ENCODE data around the gene C16orf54. TPM values are rescaled to one million over a fixed set of nuclear protein-coding genes. Genes with fewer than 3 reads are reported as not detected.
"Not testable (repeated sequence)": the region's sequence is repeated elsewhere in the genome, so short reads cannot be mapped to it uniquely, and the experiment has no call there.

C16orf54 gene
- total RNA-seq, 1 experiment from 2014 or later, result 0.18 TPM

- peaks cover 3% of the 10 kb centered on the region; the same call in 1 of the 2 replicates for H3K4me1 ChIP-seq (ENCODE audit: control insufficient read depth, insufficient read depth, low read length)
- H3K27me3 ChIP-seq (ENCODE audit: control insufficient read depth, insufficient read depth, low read length), result no peaks in the 10 kb centered on the region
- no peaks in the 10 kb centered on the region for H3K36me3 ChIP-seq (ENCODE audit: control insufficient read depth, insufficient read depth, low read length)
- no peak overlapping the region for H3K4me3 ChIP-seq (ENCODE audit: low read depth in 2 of 2, low read length in 2 of 2)
- no peaks in the 10 kb centered on the region for H3K9me3 ChIP-seq (ENCODE audit: control insufficient read depth, insufficient read depth, low read depth, low read length)
- in situ Hi-C loops (cut with HindIII; ENCODE audit: low pct_unique_long_range_greater_than_20kb, low sequenced_read_pairs) (no loop called here), intact Hi-C loops (cut with micrococcal nuclease; ENCODE audit: unreplicated experiment) (no loop called here)
- no peak overlapping the region for H3K27ac ChIP-seq (ENCODE audit: low read length)
- BruUV-seq (replicated peaks), result no TSS peak
- TF ChIP-seq SIN3A (IDR thresholded peaks at IDR 0.05; ENCODE audit: borderline replicate concordance, insufficient read depth, low read depth, low read length) (no peak), TCF7L2 (IDR thresholded peaks at IDR 0.05; ENCODE audit: low read depth, low read length) (no peak), POLR2AphosphoS5 (IDR thresholded peaks at IDR 0.05; ENCODE audit: low read depth, low read length) (no peak)
- TF ChIP-seq, protein P1, sequence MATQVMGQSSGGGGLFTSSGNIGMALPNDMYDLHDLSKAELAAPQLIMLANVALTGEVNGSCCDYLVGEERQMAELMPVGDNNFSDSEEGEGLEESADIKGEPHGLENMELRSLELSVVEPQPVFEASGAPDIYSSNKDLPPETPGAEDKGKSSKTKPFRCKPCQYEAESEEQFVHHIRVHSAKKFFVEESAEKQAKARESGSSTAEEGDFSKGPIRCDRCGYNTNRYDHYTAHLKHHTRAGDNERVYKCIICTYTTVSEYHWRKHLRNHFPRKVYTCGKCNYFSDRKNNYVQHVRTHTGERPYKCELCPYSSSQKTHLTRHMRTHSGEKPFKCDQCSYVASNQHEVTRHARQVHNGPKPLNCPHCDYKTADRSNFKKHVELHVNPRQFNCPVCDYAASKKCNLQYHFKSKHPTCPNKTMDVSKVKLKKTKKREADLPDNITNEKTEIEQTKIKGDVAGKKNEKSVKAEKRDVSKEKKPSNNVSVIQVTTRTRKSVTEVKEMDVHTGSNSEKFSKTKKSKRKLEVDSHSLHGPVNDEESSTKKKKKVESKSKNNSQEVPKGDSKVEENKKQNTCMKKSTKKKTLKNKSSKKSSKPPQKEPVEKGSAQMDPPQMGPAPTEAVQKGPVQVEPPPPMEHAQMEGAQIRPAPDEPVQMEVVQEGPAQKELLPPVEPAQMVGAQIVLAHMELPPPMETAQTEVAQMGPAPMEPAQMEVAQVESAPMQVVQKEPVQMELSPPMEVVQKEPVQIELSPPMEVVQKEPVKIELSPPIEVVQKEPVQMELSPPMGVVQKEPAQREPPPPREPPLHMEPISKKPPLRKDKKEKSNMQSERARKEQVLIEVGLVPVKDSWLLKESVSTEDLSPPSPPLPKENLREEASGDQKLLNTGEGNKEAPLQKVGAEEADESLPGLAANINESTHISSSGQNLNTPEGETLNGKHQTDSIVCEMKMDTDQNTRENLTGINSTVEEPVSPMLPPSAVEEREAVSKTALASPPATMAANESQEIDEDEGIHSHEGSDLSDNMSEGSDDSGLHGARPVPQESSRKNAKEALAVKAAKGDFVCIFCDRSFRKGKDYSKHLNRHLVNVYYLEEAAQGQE (IDR thresholded peaks at IDR 0.05; ENCODE audit: insufficient read depth in 1 of 2, low read depth in 2 of 2, low read length in 1 of 2), result no peak
- no peak for ATAC-seq
- CTCF ChIA-PET, result interaction anchor here (0.6 kb wide), 1 partner anchor 62 kb away, joined by 7 read pairs; no protein-coding TSS in a partner anchor
- DNase-seq (ENCODE audit: low read depth, low spot score), result no peak
- POLR2A ChIA-PET, result no interaction called here
These were observed 33.0 kb downstream of the C16orf54 start for GRCh38 chr16:29712809-29713208.

GRCh38 chr16:29710227-29711219 is 35.3 kb downstream of the C16orf54 start:
- Histone ChIP-seq H3K27ac (ENCODE audit: low read length) (no peak overlapping the region), H3K4me1 (ENCODE audit: control insufficient read depth, insufficient read depth, low read length) (peaks cover 3% of the 10 kb centered on the region; the same call in 1 of the 2 replicates), H3K27me3 (ENCODE audit: control insufficient read depth, insufficient read depth, low read length) (no peaks in the 10 kb centered on the region), H3K9me3 (ENCODE audit: control insufficient read depth, insufficient read depth, low read depth, low read length) (no peaks in the 10 kb centered on the region), H3K4me3 (ENCODE audit: low read depth in 2 of 2, low read length in 2 of 2) (no peak overlapping the region), H3K36me3 (ENCODE audit: control insufficient read depth, insufficient read depth, low read length) (no peaks in the 10 kb centered on the region)
- ChIA-PET CTCF (no interaction called here), POLR2A (no interaction called here)
- BruUV-seq (replicated peaks), result no TSS peak
- intact Hi-C loops (cut with micrococcal nuclease; ENCODE audit: unreplicated experiment), result no loop called here
- TF ChIP-seq SIN3A (IDR thresholded peaks at IDR 0.05; ENCODE audit: borderline replicate concordance, insufficient read depth, low read depth, low read length) (no peak), TCF7L2 (IDR thresholded peaks at IDR 0.05; ENCODE audit: low read depth, low read length) (no peak), POLR2AphosphoS5 (IDR thresholded peaks at IDR 0.05; ENCODE audit: low read depth, low read length) (no peak)
- TF ChIP-seq, protein P1 (IDR thresholded peaks at IDR 0.05; ENCODE audit: insufficient read depth in 1 of 2, low read depth in 2 of 2, low read length in 1 of 2), result no peak
- TF ChIP-seq, protein P2, sequence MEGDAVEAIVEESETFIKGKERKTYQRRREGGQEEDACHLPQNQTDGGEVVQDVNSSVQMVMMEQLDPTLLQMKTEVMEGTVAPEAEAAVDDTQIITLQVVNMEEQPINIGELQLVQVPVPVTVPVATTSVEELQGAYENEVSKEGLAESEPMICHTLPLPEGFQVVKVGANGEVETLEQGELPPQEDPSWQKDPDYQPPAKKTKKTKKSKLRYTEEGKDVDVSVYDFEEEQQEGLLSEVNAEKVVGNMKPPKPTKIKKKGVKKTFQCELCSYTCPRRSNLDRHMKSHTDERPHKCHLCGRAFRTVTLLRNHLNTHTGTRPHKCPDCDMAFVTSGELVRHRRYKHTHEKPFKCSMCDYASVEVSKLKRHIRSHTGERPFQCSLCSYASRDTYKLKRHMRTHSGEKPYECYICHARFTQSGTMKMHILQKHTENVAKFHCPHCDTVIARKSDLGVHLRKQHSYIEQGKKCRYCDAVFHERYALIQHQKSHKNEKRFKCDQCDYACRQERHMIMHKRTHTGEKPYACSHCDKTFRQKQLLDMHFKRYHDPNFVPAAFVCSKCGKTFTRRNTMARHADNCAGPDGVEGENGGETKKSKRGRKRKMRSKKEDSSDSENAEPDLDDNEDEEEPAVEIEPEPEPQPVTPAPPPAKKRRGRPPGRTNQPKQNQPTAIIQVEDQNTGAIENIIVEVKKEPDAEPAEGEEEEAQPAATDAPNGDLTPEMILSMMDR (IDR thresholded peaks at IDR 0.05), result peak; percentile 71
- ATAC-seq (peak; percentile 92), DNase-seq (ENCODE audit: low read depth, low spot score) (peak; percentile 38)
- in situ Hi-C loops (cut with HindIII; ENCODE audit: low pct_unique_long_range_greater_than_20kb, low sequenced_read_pairs), result no loop called here

DNA sequence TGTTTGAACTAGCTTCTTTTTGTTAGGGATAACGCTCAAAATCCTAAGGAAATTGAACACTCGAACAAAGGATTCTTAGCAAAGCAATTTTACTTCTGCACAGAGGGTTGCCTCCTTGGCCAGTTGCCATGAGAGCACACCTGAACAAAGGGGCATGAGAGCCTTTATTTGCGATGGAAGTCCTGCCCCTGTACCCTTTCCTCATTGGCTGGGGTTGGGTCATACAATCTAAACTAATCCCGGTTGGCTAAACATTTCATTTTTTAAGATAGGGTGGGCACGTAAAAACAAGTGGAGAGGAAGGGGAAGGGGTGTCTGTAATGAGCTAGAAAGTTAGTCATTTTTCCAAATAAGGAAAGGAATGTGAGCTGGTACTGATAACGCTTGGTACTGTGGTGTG is 36.1 kb downstream of the C16orf54 start:
- H3K9me3 ChIP-seq (ENCODE audit: control insufficient read depth, insufficient read depth, low read depth, low read length); H3K4me1 ChIP-seq (ENCODE audit: control insufficient read depth, insufficient read depth, low read length); CTCF ChIA-PET; H3K4me3 ChIP-seq (ENCODE audit: low read depth in 2 of 2, low read length in 2 of 2); H3K27me3 ChIP-seq (ENCODE audit: control insufficient read depth, insufficient read depth, low read length); H3K27ac ChIP-seq (ENCODE audit: low read length); in situ Hi-C loops (cut with HindIII; ENCODE audit: low pct_unique_long_range_greater_than_20kb, low sequenced_read_pairs); ATAC-seq; intact Hi-C loops (cut with micrococcal nuclease; ENCODE audit: unreplicated experiment); BruUV-seq (replicated peaks); H3K36me3 ChIP-seq (ENCODE audit: control insufficient read depth, insufficient read depth, low read length); DNase-seq (ENCODE audit: low read depth, low spot score): not testable (repeated sequence)
- POLR2A ChIA-PET, result interaction anchor here (0.5 kb wide), 1 partner anchor 23 kb away, joined by 3 read pairs; no protein-coding TSS in a partner anchor

Data from Panc1 (cell line).